Chondrocyte (in vitro differentiated cells): ENCODE results near the gene MAPK6. TPM values are rescaled to one million over a fixed set of nuclear protein-coding genes. Genes with fewer than 3 reads are reported as not detected.

Experiments used
- DNase-seq: peaks from one replicate; pipeline ENCODE4 v3.0.0; 2021; ENCODE audit warnings: mixed read lengths, low spot score
- H3K27ac Mint-ChIP-seq: one replicate; pipeline ENCODE4 v1.8.0; 2021; ENCODE audit warnings: mild to moderate bottlenecking, moderate library complexity, mixed read lengths; ENCODE audit not compliant: unreplicated experiment
- H3K27me3 Mint-ChIP-seq: 2 replicates; pipeline ENCODE4 v1.8.0; 2021; ENCODE audit warnings: low read depth, mixed read lengths
- H3K36me3 Mint-ChIP-seq: 2 replicates; pipeline ENCODE4 v1.8.0; 2021; ENCODE audit warnings: low read depth, mixed read lengths
- H3K4me1 Mint-ChIP-seq: 2 replicates; pipeline ENCODE4 v1.8.0; 2021; ENCODE audit warnings: low read depth, mild to moderate bottlenecking, mixed read lengths
- H3K4me3 Mint-ChIP-seq: one replicate; pipeline ENCODE4 v1.8.0; 2021; ENCODE audit warnings: mild to moderate bottlenecking, moderate library complexity, mixed read lengths; ENCODE audit not compliant: unreplicated experiment
- H3K9me3 Mint-ChIP-seq: 2 replicates; pipeline ENCODE4 v1.8.0; 2021; ENCODE audit warnings: low read depth, mixed read lengths
- total RNA-seq: library from RNA; stranded (reverse); gene quantifications from 3 replicates; pipeline ENCODE4 v1.2.1, GENCODE V29; 2021
- TF ChIP-seq, protein P1 (sequence below): fragments of 200-600 bp; sonication (generic); IDR thresholded peaks from 2 replicates; pipeline ENCODE4 v1.5.0; 2021; ENCODE audit warnings: antibody characterized with exemption, mild to moderate bottlenecking, moderate library complexity

The MAPK6 gene
- total RNA-seq, 1 donor from 2014 or later, result 59.0 TPM

DNA sequence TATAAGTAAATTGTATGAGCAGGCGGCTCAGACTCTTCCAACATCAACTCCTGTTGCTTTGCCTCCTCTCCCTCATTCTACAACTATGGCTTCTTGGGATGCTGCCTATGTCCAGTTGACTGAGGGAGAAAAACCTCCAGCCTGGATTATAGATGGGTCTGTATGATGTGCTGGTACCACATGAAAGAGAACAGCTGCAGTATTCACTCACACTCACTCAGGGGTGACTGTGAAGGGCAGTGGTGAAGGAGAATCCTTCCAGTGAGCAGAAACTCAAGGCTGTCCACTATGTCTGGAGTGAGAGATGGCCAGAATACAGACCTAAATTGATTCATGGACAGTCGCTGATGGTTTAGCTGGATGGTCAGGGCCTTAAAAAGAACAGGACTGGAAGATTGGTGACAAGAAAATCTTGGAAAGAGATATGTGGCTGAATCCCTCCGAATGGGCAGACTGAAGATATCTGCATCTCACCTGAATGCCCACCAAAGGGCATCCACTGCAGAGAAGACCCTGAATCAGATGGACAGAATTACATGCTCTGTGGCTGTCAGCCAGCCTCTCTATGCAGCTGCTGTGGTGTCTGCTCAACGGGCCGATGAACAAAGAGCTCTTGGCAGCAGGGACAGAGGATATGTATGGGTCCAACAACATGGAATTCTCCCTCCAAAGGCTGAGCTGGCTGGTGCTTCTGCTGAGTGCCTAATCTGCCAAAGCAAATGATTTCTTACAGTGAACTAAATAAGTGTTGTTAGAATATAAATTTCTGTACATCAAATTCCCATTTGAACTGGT is 95.4 kb downstream of the MAPK6 start:
- H3K4me1 Mint-ChIP-seq, result peaks cover 7% of the 10 kb centered on the region
- no peaks in the 10 kb centered on the region for H3K27me3 Mint-ChIP-seq
- no peaks in the 10 kb centered on the region for H3K36me3 Mint-ChIP-seq
- no peaks in the 10 kb centered on the region for H3K9me3 Mint-ChIP-seq
- TF ChIP-seq, protein P1, sequence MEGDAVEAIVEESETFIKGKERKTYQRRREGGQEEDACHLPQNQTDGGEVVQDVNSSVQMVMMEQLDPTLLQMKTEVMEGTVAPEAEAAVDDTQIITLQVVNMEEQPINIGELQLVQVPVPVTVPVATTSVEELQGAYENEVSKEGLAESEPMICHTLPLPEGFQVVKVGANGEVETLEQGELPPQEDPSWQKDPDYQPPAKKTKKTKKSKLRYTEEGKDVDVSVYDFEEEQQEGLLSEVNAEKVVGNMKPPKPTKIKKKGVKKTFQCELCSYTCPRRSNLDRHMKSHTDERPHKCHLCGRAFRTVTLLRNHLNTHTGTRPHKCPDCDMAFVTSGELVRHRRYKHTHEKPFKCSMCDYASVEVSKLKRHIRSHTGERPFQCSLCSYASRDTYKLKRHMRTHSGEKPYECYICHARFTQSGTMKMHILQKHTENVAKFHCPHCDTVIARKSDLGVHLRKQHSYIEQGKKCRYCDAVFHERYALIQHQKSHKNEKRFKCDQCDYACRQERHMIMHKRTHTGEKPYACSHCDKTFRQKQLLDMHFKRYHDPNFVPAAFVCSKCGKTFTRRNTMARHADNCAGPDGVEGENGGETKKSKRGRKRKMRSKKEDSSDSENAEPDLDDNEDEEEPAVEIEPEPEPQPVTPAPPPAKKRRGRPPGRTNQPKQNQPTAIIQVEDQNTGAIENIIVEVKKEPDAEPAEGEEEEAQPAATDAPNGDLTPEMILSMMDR, result no peak
- no peak overlapping the region for H3K27ac Mint-ChIP-seq
- no peak for DNase-seq
- H3K4me3 Mint-ChIP-seq, result no peak overlapping the region

DNA sequence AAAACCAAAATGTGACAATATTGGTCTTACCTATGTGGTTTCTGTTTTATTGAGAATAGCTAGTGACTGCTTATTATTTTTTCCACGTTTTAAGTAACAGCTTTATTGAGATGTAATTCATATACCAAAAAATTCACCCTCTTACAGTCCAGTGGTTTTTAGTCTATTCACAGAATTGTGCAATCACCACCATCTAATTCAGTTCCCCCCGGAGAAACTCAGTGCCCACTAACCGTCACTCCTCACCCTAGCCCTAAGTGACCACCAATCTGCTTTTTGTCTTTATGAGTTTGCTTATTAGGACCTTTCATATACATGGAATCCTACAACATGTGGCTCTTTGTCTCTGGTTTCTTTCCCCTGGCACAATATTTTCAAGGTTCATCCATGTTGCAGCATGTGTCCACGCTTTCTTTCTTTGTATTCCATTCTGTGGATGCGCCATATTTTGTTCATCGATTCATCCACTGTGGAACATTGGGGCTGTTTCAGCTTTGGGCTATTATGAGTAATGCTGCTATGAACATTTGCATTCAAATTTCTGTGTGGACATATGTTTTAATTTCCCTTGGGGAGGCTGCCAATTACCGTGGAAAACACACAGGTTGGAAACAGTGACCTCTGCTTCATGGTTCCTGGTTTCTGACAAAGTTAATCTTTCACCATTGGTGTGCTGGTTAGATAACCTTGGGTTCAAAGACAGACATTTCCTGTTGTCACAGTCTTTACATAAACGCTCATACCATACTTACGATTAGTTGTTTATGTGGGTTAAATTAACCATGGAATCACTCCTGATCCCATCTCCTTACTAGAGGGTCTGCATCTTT is 96.8 kb downstream of the MAPK6 start:
- no peak overlapping the region for H3K4me3 Mint-ChIP-seq
- no peak for DNase-seq
- peaks cover 7% of the 10 kb centered on the region for H3K4me1 Mint-ChIP-seq
- H3K9me3 Mint-ChIP-seq, result no peaks in the 10 kb centered on the region
- H3K36me3 Mint-ChIP-seq, result no peaks in the 10 kb centered on the region
- no peaks in the 10 kb centered on the region for H3K27me3 Mint-ChIP-seq
- H3K27ac Mint-ChIP-seq, result no peak overlapping the region
- TF ChIP-seq, protein P1, result no peak

Other genes with a start within 250 kb of the MAPK6 start
- gene TMOD3, start 189.6 kb upstream of the MAPK6 start, total RNA-seq, result 44.3 to 56.9 TPM (median 44.4 TPM) in 3 replicates
- 17.5 to 24.0 TPM (median 17.7 TPM) in 3 replicates for gene LEO1, start 47.4 kb upstream of the MAPK6 start, total RNA-seq
- not detected in 3 replicates for gene BCL2L10, start 93.6 kb downstream of the MAPK6 start, total RNA-seq
- 25.7 to 28.9 TPM (median 26.9 TPM) in 3 replicates for gene GNB5, start 172.2 kb downstream of the MAPK6 start, total RNA-seq